HEK293 (cell line): Measurements from ENCODE around the gene ANOS1.
"Not testable (repeated sequence)": the region's sequence is repeated elsewhere in the genome, so short reads cannot be mapped to it uniquely, and the experiment has no call there.

Source experiments
- CTCF ChIP-seq: fragments of 450-650 bp; formaldehyde crosslinking; IDR thresholded peaks from 2 replicates; pipeline ENCODE4 v1.5.1; 2016; ENCODE audit warnings: missing biosample characterization, missing genetic modification characterization
- FEZF1 ChIP-seq: fragments of 450-650 bp; formaldehyde crosslinking; IDR thresholded peaks from 2 replicates; pipeline ENCODE4 v1.5.1; 2016; ENCODE audit warnings: missing biosample characterization, missing genetic modification characterization
- GLI4 ChIP-seq: fragments of 450-650 bp; formaldehyde crosslinking; IDR thresholded peaks from 2 replicates; pipeline ENCODE4 v1.5.1; 2016; ENCODE audit warnings: missing biosample characterization, missing genetic modification characterization
- PRDM4 ChIP-seq: fragments of 450-650 bp; formaldehyde crosslinking; IDR thresholded peaks from 2 replicates; pipeline ENCODE4 v1.5.1; 2017; ENCODE audit warnings: missing biosample characterization, missing genetic modification characterization
- REPIN1 ChIP-seq: fragments of 450-650 bp; formaldehyde crosslinking; IDR thresholded peaks from 2 replicates; pipeline ENCODE4 v1.5.1; 2017; ENCODE audit warnings: missing biosample characterization, missing genetic modification characterization, low read depth
- ZBTB21 ChIP-seq: fragments of 450-650 bp; formaldehyde crosslinking; IDR thresholded peaks from 2 replicates; pipeline ENCODE4 v1.5.1; 2017; ENCODE audit warnings: missing biosample characterization, missing genetic modification characterization
- ZNF146 ChIP-seq: fragments of 450-650 bp; formaldehyde crosslinking; IDR thresholded peaks from 2 replicates; pipeline ENCODE4 v1.5.1; 2016; ENCODE audit warnings: missing biosample characterization, missing genetic modification characterization
- ZNF239 ChIP-seq: fragments of 450-650 bp; formaldehyde crosslinking; IDR thresholded peaks from 2 replicates; pipeline ENCODE4 v1.5.1; 2016; ENCODE audit warnings: missing biosample characterization, missing genetic modification characterization
- ZNF292 ChIP-seq: fragments of 450-650 bp; formaldehyde crosslinking; IDR thresholded peaks from 2 replicates; pipeline ENCODE4 v1.5.1; 2016; ENCODE audit warnings: low read depth, missing biosample characterization, missing genetic modification characterization, borderline replicate concordance
- ZNF629 ChIP-seq: fragments of 450-650 bp; formaldehyde crosslinking; IDR thresholded peaks from 2 replicates; pipeline ENCODE4 v1.5.1; 2017; ENCODE audit warnings: missing biosample characterization, missing genetic modification characterization
- ZNF792 ChIP-seq: fragments of 450-650 bp; formaldehyde crosslinking; IDR thresholded peaks from 2 replicates; pipeline ENCODE4 v1.5.1; 2016; ENCODE audit warnings: missing biosample characterization, missing genetic modification characterization
- ZNF830 ChIP-seq: fragments of 450-650 bp; IDR thresholded peaks from 2 replicates; pipeline ENCODE4 v1.5.0; 2018; ENCODE audit warnings: missing biosample characterization, missing genetic modification characterization, low read depth, mild to moderate bottlenecking, moderate library complexity
- ZSCAN18 ChIP-seq: fragments of 450-650 bp; formaldehyde crosslinking; IDR thresholded peaks from 2 replicates; pipeline ENCODE4 v1.5.1; 2016; ENCODE audit warnings: missing biosample characterization, missing genetic modification characterization

GRCh38 chrX:8757609-8758389, 25.9 kb upstream of the ANOS1 start:
- TF ChIP-seq ZSCAN18, CTCF, PRDM4, ZNF792, ZNF292, ZBTB21, ZNF146, GLI4, ZNF629, FEZF1, REPIN1, ZNF830, ZNF239 (tag by site-specific recombination): not testable (repeated sequence)
